CD14-positive monocyte (primary cell): ENCODE results near the gene GAMT. TPM values are rescaled to one million over a fixed set of nuclear protein-coding genes. Genes with fewer than 3 reads are reported as not detected.

Experiments used
- DNase-seq, 3 donors: peaks; one replicate each; pipeline ENCODE4 v3.0.0-alpha.2; 2011 to 2022
- H2AFZ ChIP-seq: 2 replicates; pipeline ENCODE4 v1.6.0; 2012; ENCODE audit warnings: mild to moderate bottlenecking, low read depth, low read length, inconsistent platforms; ENCODE audit not compliant: insufficient read depth, poor library complexity, severe bottlenecking
- H3K27ac ChIP-seq, 2 donors: 1 replicate in 1 of 2; 2 replicates in 1 of 2; pipeline ENCODE4 v1.5.1; 2012 to 2013; ENCODE audit warnings: low read length in 2 of 2, control low read depth in 1 of 2, inconsistent platforms in 1 of 2, low read depth in 1 of 2, mild to moderate bottlenecking in 1 of 2
- H3K27me3 ChIP-seq, 2 donors: one replicate each; pipeline versions ENCODE4 v1.6.0 to v1.6.1; 2011 to 2013; ENCODE audit warnings: low read length in 2 of 2; ENCODE audit not compliant: control insufficient read depth in 2 of 2, insufficient read depth in 2 of 2
- H3K36me3 ChIP-seq, 2 donors: replicated peaks in 1 of 2; 1 replicate in 1 of 2; 2 replicates in 1 of 2; pipeline versions ENCODE4 v1.5.1 to v1.6.1; 2012 to 2013; ENCODE audit warnings: low read length in 2 of 2, control low read depth in 1 of 2, inconsistent platforms in 1 of 2, mild to moderate bottlenecking in 1 of 2; ENCODE audit not compliant: insufficient read depth in 2 of 2, control insufficient read depth in 1 of 2
- H3K4me1 ChIP-seq, 2 donors: 1 replicate in 1 of 2; 2 replicates in 1 of 2; pipeline versions ENCODE4 v1.5.1 to v1.6.1; 2012 to 2013; ENCODE audit warnings: low read length in 2 of 2, control low read depth in 1 of 2, inconsistent platforms in 1 of 2, mild to moderate bottlenecking in 1 of 2, moderate library complexity in 1 of 2; ENCODE audit not compliant: insufficient read depth in 2 of 2, control insufficient read depth in 1 of 2
- H3K4me2 ChIP-seq: replicated peaks from 2 replicates; pipeline ENCODE3; 2012; ENCODE audit warnings: low read length, moderate library complexity, mild to moderate bottlenecking; ENCODE audit not compliant: poor library complexity, severe bottlenecking; ENCODE audit errors: extremely low read depth
- H3K4me3 ChIP-seq, 3 experiments: fragments of 200-600 bp in 1 of 3; sonication (generic) in 1 of 3; replicated peaks in 1 of 3; 1 replicate in 2 of 3; 2 replicates in 1 of 3; pipeline ENCODE4 v1.5.1; 2011 to 2013; ENCODE audit warnings: low read length in 3 of 3, mild to moderate bottlenecking in 3 of 3, control low read depth in 2 of 3, low read depth in 2 of 3, inconsistent platforms in 1 of 3, moderate library complexity in 1 of 3
- H3K79me2 ChIP-seq: 2 replicates; pipeline ENCODE4 v1.6.0; 2012; ENCODE audit warnings: mild to moderate bottlenecking, control low read depth, inconsistent platforms, low read length, moderate library complexity; ENCODE audit not compliant: insufficient read depth
- H3K9ac ChIP-seq: 2 replicates; pipeline ENCODE4 v1.6.0; 2017; ENCODE audit warnings: low read length, mild to moderate bottlenecking; ENCODE audit not compliant: insufficient read depth, poor library complexity, severe bottlenecking
- H3K9me3 ChIP-seq, 2 donors: replicated peaks in 1 of 2; 1 replicate in 1 of 2; 2 replicates in 1 of 2; pipeline versions ENCODE4 v1.5.1 to v1.6.1; 2012 to 2013; ENCODE audit warnings: low read length in 2 of 2, control low read depth in 1 of 2; ENCODE audit not compliant: control insufficient read depth in 1 of 2, insufficient read depth in 1 of 2
- H4K20me1 ChIP-seq: 2 replicates; pipeline ENCODE4 v1.6.0; 2012; ENCODE audit warnings: mild to moderate bottlenecking, low read length, control low read depth, moderate library complexity; ENCODE audit not compliant: insufficient read depth
- H3K27ac Mint-ChIP-seq, 7 donors: one replicate each; pipeline ENCODE4 v1.8.0; 2020; ENCODE audit warnings: mild to moderate bottlenecking in 7 of 7, mixed read lengths in 7 of 7, moderate library complexity in 6 of 7, inconsistent platforms in 2 of 7
- H3K27me3 Mint-ChIP-seq, 3 donors: one replicate each; pipeline ENCODE4 v1.8.0; 2021 to 2022; ENCODE audit warnings: low read depth in 3 of 3, mild to moderate bottlenecking in 3 of 3, mixed read lengths in 3 of 3, moderate library complexity in 3 of 3, inconsistent platforms in 1 of 3
- H3K36me3 Mint-ChIP-seq, 2 donors: one replicate each; pipeline ENCODE4 v1.8.0; 2020; ENCODE audit warnings: mixed read lengths in 2 of 2, inconsistent platforms in 1 of 2, mild to moderate bottlenecking in 1 of 2
- H3K4me1 Mint-ChIP-seq: one replicate; pipeline ENCODE4 v1.8.0; 2020; ENCODE audit warnings: mild to moderate bottlenecking, mixed read lengths
- H3K4me3 Mint-ChIP-seq, 2 donors: one replicate each; pipeline ENCODE4 v1.8.0; 2020; ENCODE audit warnings: mild to moderate bottlenecking in 2 of 2, mixed read lengths in 2 of 2, moderate library complexity in 1 of 2
- H3K9me3 Mint-ChIP-seq, 7 donors: one replicate each; pipeline ENCODE4 v1.8.0; 2020 to 2022; ENCODE audit warnings: mixed read lengths in 7 of 7, mild to moderate bottlenecking in 6 of 7, moderate library complexity in 6 of 7, inconsistent platforms in 2 of 7
- WGBS: methylation state at CpG from one replicate; pipeline ENCODE4 v1.1.5; 2013; ENCODE audit warnings: missing lambda C conversion rate; ENCODE audit not compliant: insufficient coverage; 5-methylcytosine and 5-hydroxymethylcytosine counted together
- intact Hi-C, 2 donors: fragments of 100-400 bp; cut with micrococcal nuclease; formaldehyde crosslinking; loops; one replicate each; pipeline versions ENCODE4 v1.15.0 to v1.15.1; 2023
- polyA plus RNA-seq, 3 donors: library from polyadenylated mRNA; depleted of rRNA in 1 of 3; unstranded in 2 of 3; stranded (reverse) in 1 of 3; fragments of 300-500 nt in 2 of 3; fragments of >200 nt in 1 of 3; fragmentation: Illumina TruSeq in 2 of 3; gene quantifications; 1 replicate in 2 of 3; 2 replicates in 1 of 3; pipeline ENCODE4 v1.2.3, GENCODE V29; 2012 to 2021
- TF ChIP-seq, protein P1 (sequence below): fragments of 200-600 bp; IDR thresholded peaks from one replicate; pipeline ENCODE4 v1.8.0; 2022; ENCODE audit warnings: antibody characterized with exemption, mild to moderate bottlenecking

Gene GAMT
- polyA plus RNA-seq, 3 donors = 0.95 to 1.3 (median 0.96) TPM

DNA sequence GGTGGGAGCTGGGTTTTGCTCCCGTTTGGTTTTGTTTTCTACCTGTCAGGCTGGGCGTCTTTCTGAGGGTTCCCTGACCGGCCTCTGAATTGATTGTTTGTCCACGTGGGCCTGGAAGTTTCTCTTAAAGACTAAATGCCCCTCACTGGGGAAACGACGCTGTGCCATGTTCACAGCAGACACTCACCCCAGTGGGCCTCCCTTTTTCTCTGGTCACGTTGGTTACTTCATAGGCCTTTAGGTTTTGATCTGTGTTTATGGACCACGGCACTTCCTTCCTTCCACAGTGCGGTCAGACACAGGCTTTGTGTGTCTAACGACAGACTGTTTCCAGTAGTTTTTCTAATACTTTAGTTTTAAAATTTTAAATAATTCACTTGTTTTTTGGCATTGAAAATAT, 37.7 kb downstream of the GAMT start:
- no peak overlapping the region for H3K27ac ChIP-seq
- peak overlapping the region; percentile 63 for H3K4me2 ChIP-seq
- H3K27me3 Mint-ChIP-seq = peaks cover 0 to 5% (median 2%) of the 10 kb centered on the region in 3 donors
- peaks cover 12 to 33% of the 10 kb centered on the region in 2 donors for H3K36me3 ChIP-seq
- H3K9ac ChIP-seq = peak overlapping the region; percentile 47
- peak overlapping the region in 4 of 7 donors; percentile 3 to 65 (median 44) for H3K27ac Mint-ChIP-seq
- peaks cover 30 to 43% of the 10 kb centered on the region in 2 donors for H3K4me1 ChIP-seq
- H3K4me3 Mint-ChIP-seq = peak overlapping the region; percentile 70 to 76
- H3K4me1 Mint-ChIP-seq = peaks cover 39% of the 10 kb centered on the region
- H2AFZ ChIP-seq = peak overlapping the region; percentile 54
- no peaks in the 10 kb centered on the region for H3K79me2 ChIP-seq
- peak overlapping the region in 2 of 3 experiments; percentile 10 to 57 for H3K4me3 ChIP-seq
- no peaks in the 10 kb centered on the region for H3K9me3 Mint-ChIP-seq
- H3K9me3 ChIP-seq = no peaks in the 10 kb centered on the region
- intact Hi-C loops = no loop called here
- TF ChIP-seq, protein P1, sequence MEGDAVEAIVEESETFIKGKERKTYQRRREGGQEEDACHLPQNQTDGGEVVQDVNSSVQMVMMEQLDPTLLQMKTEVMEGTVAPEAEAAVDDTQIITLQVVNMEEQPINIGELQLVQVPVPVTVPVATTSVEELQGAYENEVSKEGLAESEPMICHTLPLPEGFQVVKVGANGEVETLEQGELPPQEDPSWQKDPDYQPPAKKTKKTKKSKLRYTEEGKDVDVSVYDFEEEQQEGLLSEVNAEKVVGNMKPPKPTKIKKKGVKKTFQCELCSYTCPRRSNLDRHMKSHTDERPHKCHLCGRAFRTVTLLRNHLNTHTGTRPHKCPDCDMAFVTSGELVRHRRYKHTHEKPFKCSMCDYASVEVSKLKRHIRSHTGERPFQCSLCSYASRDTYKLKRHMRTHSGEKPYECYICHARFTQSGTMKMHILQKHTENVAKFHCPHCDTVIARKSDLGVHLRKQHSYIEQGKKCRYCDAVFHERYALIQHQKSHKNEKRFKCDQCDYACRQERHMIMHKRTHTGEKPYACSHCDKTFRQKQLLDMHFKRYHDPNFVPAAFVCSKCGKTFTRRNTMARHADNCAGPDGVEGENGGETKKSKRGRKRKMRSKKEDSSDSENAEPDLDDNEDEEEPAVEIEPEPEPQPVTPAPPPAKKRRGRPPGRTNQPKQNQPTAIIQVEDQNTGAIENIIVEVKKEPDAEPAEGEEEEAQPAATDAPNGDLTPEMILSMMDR = no peak
- 3% methylated on average over 6 of the region's 10 CpGs for WGBS
- H3K36me3 Mint-ChIP-seq = peaks cover 47 to 71% of the 10 kb centered on the region in 2 donors
- H3K27me3 ChIP-seq = no peaks in the 10 kb centered on the region
- peak in 2 of 3 donors; percentile 33 to 37 for DNase-seq
- H4K20me1 ChIP-seq = no peaks in the 10 kb centered on the region

DNA sequence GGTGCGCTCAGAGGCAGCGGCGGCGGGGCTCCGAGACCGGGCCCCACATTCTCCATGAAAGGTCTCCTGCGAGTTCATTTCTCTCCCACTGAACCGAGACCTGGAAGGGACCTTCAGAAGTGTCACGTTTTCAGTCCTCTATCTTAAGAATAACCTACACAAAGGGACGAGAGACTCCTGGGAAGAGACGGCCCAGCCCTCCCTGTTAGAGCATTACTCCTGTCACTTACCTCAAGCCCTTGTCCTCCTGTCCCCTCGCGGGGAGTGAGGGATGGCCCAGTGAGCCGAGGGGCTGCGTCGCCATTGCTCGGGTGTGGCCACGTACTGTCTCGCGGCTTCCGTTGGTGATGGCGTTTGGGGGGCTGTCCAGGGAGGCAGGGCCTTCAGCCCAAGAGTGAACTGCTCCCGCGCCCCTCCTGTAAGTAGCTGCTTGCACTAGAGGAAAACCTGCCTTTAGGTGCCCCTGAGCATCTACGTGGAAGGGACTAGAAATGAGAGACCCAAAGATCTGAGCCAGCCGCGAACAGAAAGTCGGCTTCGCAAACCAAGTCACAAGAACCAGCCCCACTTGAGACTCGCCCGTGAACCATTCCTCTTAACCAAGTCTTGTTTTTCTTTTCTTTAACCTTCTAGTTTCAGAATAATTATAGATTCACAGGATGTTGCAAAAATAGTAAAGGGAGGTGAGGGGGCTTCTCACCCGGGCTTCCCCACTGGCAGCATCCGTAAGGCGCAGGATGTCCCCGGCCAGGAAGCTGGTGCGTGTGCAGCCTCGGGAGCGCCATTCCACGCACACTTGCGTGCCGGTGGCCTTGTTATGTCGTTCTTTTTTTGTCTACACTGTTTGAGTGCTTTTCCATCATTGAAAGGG, 38.7 kb downstream of the GAMT start:
- Histone ChIP-seq H3K36me3 (peaks cover 16 to 43% of the 10 kb centered on the region in 2 donors), H3K79me2 (no peaks in the 10 kb centered on the region), H3K9me3 (no peaks in the 10 kb centered on the region), H3K4me3 (peak overlapping the region in 1 of 3 experiments; percentile 57), H3K4me2 (peak overlapping the region; percentile 63), H3K27ac (no peak overlapping the region), H3K4me1 (peaks cover 27 to 36% of the 10 kb centered on the region in 2 donors), H2AFZ (no peak overlapping the region), H3K27me3 (no peaks in the 10 kb centered on the region), H3K9ac (no peak overlapping the region), H4K20me1 (no peaks in the 10 kb centered on the region)
- Mint-ChIP-seq H3K27ac (peak overlapping the region in 1 of 7 donors; percentile 72), H3K9me3 (no peaks in the 10 kb centered on the region), H3K36me3 (peaks cover 57 to 75% of the 10 kb centered on the region in 2 donors), H3K27me3 (peaks cover 0 to 5% (median 4%) of the 10 kb centered on the region in 3 donors), H3K4me1 (peaks cover 32% of the 10 kb centered on the region), H3K4me3 (peak overlapping the region in 1 of 2 donors; percentile 76)
- TF ChIP-seq, protein P1 = no peak
- 64% methylated on average over 33 of the region's 42 CpGs for WGBS
- intact Hi-C loops = no loop called here
- no peak for DNase-seq
